HG02852 (cell line): ENCODE results near the gene KIF26B.

Source experiments
- ATAC-seq: cut with Tn5 transposase; IDR thresholded peaks from one replicate; pipeline ENCODE4 v1.9.1; 2021; ENCODE audit warnings: mild to moderate bottlenecking, moderate library complexity; ENCODE audit not compliant: unreplicated experiment

The KIF26B gene

GRCh38 chr1:245606157-245606725, 451.5 kb downstream of the KIF26B start:
- ATAC-seq, result no peak

GRCh38 chr1:245608271-245608670, 453.5 kb downstream of the KIF26B start:
- ATAC-seq, result no peak

GRCh38 chr1:245609354-245610150, 454.8 kb downstream of the KIF26B start:
- no peak for ATAC-seq

- ATAC-seq, result no peak
Observed at GRCh38 chr1:245611251-245611650, 456.5 kb downstream of the KIF26B start.

GRCh38 chr1:245614476-245614875, 459.7 kb downstream of the KIF26B start:
- no peak for ATAC-seq

- ATAC-seq, result no peak
Observed at GRCh38 chr1:245615001-245615400, 460.2 kb downstream of the KIF26B start.

- no peak for ATAC-seq
Observed at GRCh38 chr1:245621589-245621988, 466.8 kb downstream of the KIF26B start.

- no peak for ATAC-seq
Observed at GRCh38 chr1:245622332-245623014, 467.7 kb downstream of the KIF26B start.

- ATAC-seq, result no peak
Observed at GRCh38 chr1:245641384-245641783, 486.6 kb downstream of the KIF26B start.

GRCh38 chr1:245645406-245645805, 490.6 kb downstream of the KIF26B start:
- peak; percentile 18 for ATAC-seq

- peak; percentile 77 for ATAC-seq
Observed at GRCh38 chr1:245645894-245646293, 491.1 kb downstream of the KIF26B start.

GRCh38 chr1:245648749-245649522, 494.2 kb downstream of the KIF26B start:
- peak; percentile 26 for ATAC-seq

GRCh38 chr1:245649666-245650065, 494.9 kb downstream of the KIF26B start:
- no peak for ATAC-seq

GRCh38 chr1:245650441-245650960, 495.7 kb downstream of the KIF26B start:
- ATAC-seq, result no peak

GRCh38 chr1:245651093-245651492, 496.3 kb downstream of the KIF26B start:
- ATAC-seq, result no peak

- ATAC-seq, result no peak
Observed at GRCh38 chr1:245652116-245652515, 497.3 kb downstream of the KIF26B start.

- ATAC-seq, result no peak
Observed at GRCh38 chr1:245652660-245653427, 498.1 kb downstream of the KIF26B start.

- ATAC-seq, result no peak
Observed at GRCh38 chr1:245654460-245655050, 499.8 kb downstream of the KIF26B start.

- no peak for ATAC-seq
Observed at GRCh38 chr1:245656189-245656717, 501.5 kb downstream of the KIF26B start.

- no peak for ATAC-seq
Observed at GRCh38 chr1:245657371-245657770, 502.6 kb downstream of the KIF26B start.
